ENCODE measurements around the gene BMS1. TPM values are rescaled to one million over a fixed set of nuclear protein-coding genes. Genes with fewer than 3 reads are reported as not detected.

BMS1 gene
- polyA plus RNA-seq, 1 of the 3 experiments (the other 2 are of a cell fraction) = 4.9 TPM

GRCh38 chr10:42874713-42875387, 92.3 kb downstream of the BMS1 start:
- H3K9ac ChIP-seq = no peak overlapping the region

More at GRCh38 chr10:42874713-42875387, 92.3 kb downstream of the BMS1 start:
- Histone ChIP-seq H3K4me1 (ENCODE audit: control insufficient read depth in 1 of 2, insufficient read depth in 2 of 2, low read depth in 1 of 2, low read length in 1 of 2) (peaks cover 0 to 88% of the 10 kb centered on the region in 2 experiments; a peak in 2 of 4 replicates), H3K27ac (ENCODE audit: low read depth in 2 of 2, low read length in 1 of 2) (peak overlapping the region in 1 of 2 experiments; percentile 99; a peak in 2 of 4 replicates), H3K4me2 (no peak overlapping the region), H3K9me3 (no peaks in the 10 kb centered on the region), H3K27me3 (ENCODE audit: insufficient read depth) (no peaks in the 10 kb centered on the region), H3F3A (replicated peaks; ENCODE audit: insufficient read depth) (no peaks in the 10 kb centered on the region), H3K36me3 (replicated peaks in 1 of 2; ENCODE audit: control insufficient read depth in 1 of 2, insufficient read depth in 2 of 2, low read length in 1 of 2) (no peaks in the 10 kb centered on the region), H2AFZ (ENCODE audit: low read depth) (no peak overlapping the region), H3K9me2 (no peaks in the 10 kb centered on the region), H3K79me2 (ENCODE audit: insufficient read depth) (no peaks in the 10 kb centered on the region), H4K20me1 (ENCODE audit: insufficient read depth) (no peaks in the 10 kb centered on the region), H3K4me3 (ENCODE audit: low read depth in 2 of 2, low read length in 1 of 2) (no peak overlapping the region)
- POLR2A ChIA-PET = interaction anchor here (0.9 to 1.0 kb wide), 2 partner anchors 202 to 221 kb away, joined by 3 to 4 read pairs; partner anchors contain the start of gene RET
- 78% methylated on average over 15 of the region's 15 CpGs for WGBS (ENCODE audit: low lambda C conversion rate)
- DNase-seq = no peak
- TF ChIP-seq SIN3A (IDR thresholded peaks at IDR 0.05; ENCODE audit: borderline replicate concordance, low read depth, low read length) (no peak), MXI1 (IDR thresholded peaks at IDR 0.05; ENCODE audit: low read depth, low read length) (no peak), TEAD4 (IDR thresholded peaks at IDR 0.05; ENCODE audit: borderline replicate concordance, insufficient read depth) (no peak), IRF3 (IDR thresholded peaks at IDR 0.05; ENCODE audit: low read depth, low read length) (no peak), RCOR1 (IDR thresholded peaks at IDR 0.05; ENCODE audit: low read length) (no peak), EP300 (IDR thresholded peaks at IDR 0.05; ENCODE audit: borderline replicate concordance in 1 of 2, low read depth in 1 of 2, low read length in 1 of 2) (no peak), RXRA (IDR thresholded peaks at IDR 0.05; ENCODE audit: borderline replicate concordance, low read depth) (no peak), FOXJ3 (CRISPR knock-in tag; IDR thresholded peaks at IDR 0.05) (no peak), CTCF (IDR thresholded peaks at IDR 0.05) (no peak), FOSL2 (IDR thresholded peaks at IDR 0.05; ENCODE audit: borderline replicate concordance, low read depth) (no peak), FOXM1 (IDR thresholded peaks at IDR 0.05; ENCODE audit: low read depth) (no peak), GABPA (IDR thresholded peaks at IDR 0.05; ENCODE audit: low read depth) (no peak), POLR2AphosphoS5 (IDR thresholded peaks at IDR 0.05; ENCODE audit: low read depth, low read length) (no peak)
- TF ChIP-seq, protein P1, sequence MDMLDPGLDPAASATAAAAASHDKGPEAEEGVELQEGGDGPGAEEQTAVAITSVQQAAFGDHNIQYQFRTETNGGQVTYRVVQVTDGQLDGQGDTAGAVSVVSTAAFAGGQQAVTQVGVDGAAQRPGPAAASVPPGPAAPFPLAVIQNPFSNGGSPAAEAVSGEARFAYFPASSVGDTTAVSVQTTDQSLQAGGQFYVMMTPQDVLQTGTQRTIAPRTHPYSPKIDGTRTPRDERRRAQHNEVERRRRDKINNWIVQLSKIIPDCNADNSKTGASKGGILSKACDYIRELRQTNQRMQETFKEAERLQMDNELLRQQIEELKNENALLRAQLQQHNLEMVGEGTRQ (IDR thresholded peaks at IDR 0.05; ENCODE audit: borderline replicate concordance, low read depth, low read length) = no peak
- TF ChIP-seq, protein P2, sequence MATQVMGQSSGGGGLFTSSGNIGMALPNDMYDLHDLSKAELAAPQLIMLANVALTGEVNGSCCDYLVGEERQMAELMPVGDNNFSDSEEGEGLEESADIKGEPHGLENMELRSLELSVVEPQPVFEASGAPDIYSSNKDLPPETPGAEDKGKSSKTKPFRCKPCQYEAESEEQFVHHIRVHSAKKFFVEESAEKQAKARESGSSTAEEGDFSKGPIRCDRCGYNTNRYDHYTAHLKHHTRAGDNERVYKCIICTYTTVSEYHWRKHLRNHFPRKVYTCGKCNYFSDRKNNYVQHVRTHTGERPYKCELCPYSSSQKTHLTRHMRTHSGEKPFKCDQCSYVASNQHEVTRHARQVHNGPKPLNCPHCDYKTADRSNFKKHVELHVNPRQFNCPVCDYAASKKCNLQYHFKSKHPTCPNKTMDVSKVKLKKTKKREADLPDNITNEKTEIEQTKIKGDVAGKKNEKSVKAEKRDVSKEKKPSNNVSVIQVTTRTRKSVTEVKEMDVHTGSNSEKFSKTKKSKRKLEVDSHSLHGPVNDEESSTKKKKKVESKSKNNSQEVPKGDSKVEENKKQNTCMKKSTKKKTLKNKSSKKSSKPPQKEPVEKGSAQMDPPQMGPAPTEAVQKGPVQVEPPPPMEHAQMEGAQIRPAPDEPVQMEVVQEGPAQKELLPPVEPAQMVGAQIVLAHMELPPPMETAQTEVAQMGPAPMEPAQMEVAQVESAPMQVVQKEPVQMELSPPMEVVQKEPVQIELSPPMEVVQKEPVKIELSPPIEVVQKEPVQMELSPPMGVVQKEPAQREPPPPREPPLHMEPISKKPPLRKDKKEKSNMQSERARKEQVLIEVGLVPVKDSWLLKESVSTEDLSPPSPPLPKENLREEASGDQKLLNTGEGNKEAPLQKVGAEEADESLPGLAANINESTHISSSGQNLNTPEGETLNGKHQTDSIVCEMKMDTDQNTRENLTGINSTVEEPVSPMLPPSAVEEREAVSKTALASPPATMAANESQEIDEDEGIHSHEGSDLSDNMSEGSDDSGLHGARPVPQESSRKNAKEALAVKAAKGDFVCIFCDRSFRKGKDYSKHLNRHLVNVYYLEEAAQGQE (IDR thresholded peaks at IDR 0.05; ENCODE audit: low read depth, low read length) = no peak
- CTCF ChIA-PET = interaction anchor here (0.9 to 1.2 kb wide), 3 partner anchors 204 to 211 kb away, joined by 3 read pairs; no protein-coding TSS in a partner anchor
